T1000 (cell line): ENCODE measurements around the gene CCDC83.
A peak's percentile ranks its signal among the peaks of the same experiment; 100 is the strongest.

ENCODE experiments used
- DNase-seq: peaks from one replicate; lab custom pipeline; 2025; ENCODE audit warnings: mixed read lengths; lab: John Stamatoyannopoulos, UW

The CCDC83 gene

DNA sequence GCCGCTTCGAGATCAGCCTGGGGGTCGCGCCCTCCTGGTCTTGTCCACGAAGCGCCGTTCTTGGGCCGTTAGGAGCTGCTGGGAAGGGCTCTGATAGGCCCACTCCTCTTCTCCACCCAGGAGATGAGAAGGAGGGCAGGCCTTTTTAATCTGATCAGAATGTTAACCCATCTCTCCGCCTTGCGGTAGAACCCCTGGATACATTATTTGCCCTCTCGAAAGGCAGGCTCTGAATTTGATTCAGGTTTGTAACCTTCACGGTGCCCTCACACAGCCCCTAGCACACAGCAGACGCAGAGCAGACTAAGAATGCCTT, at the start of gene CCDC83:
TSS of gene CCDC83 (plus strand) at position 43 of the 316 bp plus-strand sequence. CDS start 9,741 bp downstream, outside the sequence.
- DNase-seq = no peak

DNA sequence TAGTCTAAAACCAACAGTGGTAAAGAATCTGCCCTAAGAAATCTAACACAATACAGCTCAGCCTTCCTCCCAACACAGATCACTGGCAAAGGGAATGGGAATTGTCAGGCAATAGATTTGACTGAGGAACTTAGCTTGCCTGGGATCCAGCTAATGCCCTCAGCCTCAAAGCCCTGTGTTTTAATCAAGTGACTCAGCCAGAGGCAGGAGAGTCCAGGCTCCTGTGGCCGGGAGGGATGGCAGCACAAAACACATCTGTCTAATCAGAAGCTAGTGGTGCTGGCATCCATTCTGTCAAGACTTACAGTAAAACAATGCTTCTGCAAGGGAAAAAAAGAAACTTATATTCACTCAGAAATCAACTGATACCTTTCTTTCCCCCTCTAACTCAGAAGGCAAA, 49.8 kb upstream of the CCDC83 start:
- DNase-seq = no peak

DNA sequence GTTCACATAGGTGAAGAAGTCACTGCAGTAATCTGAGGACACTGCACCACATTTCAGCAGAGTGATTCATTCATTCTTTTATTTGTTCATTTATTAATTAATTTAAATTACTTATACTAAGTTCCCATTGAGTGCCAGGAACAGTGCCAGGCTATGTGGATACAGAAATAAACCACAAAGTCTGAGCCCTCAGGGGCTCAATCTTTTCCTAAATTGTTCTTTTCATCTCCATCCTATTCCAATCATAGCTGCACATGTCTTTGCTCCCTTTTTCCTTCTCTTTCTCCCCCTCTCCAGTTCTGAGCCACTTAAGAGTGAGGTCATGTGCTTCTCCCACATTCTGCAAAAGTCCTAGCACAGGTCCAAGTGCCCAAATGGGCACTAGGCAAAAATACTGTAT, 49.2 kb upstream of the CCDC83 start:
- no peak for DNase-seq

- no peak for DNase-seq
Observed at GRCh38 chr11:85806876-85807275, 48.3 kb upstream of the CCDC83 start.

GRCh38 chr11:85809191-85809590, 46.0 kb upstream of the CCDC83 start:
- no peak for DNase-seq

GRCh38 chr11:85809863-85810262, 45.3 kb upstream of the CCDC83 start:
- DNase-seq = no peak

GRCh38 chr11:85810521-85810870, 44.7 kb upstream of the CCDC83 start:
- DNase-seq = no peak

- no peak for DNase-seq
Observed at GRCh38 chr11:85810871-85811611, 44.1 kb upstream of the CCDC83 start, which contains the start of gene SYTL2. Gene SYTL2, minus strand, starts transcription at chr11:85811141. Its CDS starts 53,416 bp downstream, at chr11:85757725.

- DNase-seq = no peak
Observed at GRCh38 chr11:85811624-85812023, 43.6 kb upstream of the CCDC83 start.

- DNase-seq = no peak
Observed at GRCh38 chr11:85813721-85814120, 41.5 kb upstream of the CCDC83 start.

DNA sequence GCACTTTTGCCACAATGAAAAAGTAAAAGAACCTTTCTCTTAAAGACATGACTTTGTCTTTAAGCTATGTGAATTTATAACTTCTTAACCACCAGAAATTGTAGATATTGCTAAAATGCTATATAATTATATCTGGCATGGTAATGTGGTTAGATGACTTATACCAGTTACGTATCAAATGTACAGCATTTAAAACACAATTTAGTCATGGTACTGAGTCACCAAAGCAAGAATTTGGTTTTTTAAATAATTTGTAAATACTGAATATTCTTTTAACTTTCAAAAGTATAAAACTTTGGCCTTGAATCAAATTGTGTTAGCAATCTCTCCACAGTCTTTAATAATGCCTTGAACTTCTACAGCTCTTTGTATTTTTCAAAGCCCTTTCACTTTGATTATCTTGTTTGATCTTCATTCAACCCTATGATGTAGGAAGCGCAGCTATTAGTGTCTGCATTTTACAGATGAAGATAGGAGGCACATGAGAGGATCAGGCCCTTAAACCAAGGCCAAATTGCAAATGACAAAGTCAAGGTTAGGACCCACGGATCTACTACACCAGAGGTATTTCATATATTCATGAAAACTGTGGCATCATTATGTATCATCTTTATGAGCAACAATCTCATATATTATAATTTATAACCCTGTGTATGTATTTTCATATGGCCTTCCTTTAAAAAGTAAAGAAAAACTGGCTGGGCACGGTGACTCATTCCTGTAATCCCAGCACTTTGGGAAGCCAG, 39.8 kb upstream of the CCDC83 start:
- peak; percentile 13 for DNase-seq

GRCh38 chr11:85819441-85819840, 35.7 kb upstream of the CCDC83 start:
- no peak for DNase-seq

- DNase-seq = no peak
Observed at GRCh38 chr11:85821636-85822035, 33.5 kb upstream of the CCDC83 start.

GRCh38 chr11:85822814-85823213, 32.4 kb upstream of the CCDC83 start:
- no peak for DNase-seq

DNA sequence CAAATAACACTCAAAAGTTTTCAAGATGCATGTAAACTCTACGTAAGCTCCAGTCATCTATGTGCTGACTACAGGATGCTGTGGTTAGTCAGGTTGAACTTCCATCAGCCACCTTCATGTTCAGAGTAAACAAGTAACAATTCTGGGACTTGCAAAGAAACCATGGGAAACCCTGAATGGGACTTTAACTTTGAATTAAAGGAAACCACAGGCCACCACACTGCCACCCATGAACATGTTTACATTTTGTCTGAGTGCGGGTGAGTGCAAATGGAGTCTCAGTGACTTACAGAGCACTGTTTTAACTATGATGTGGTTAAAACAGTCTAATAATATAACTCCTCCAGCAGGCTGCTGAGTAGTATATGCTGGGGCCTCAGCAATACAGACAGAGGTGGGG, 31.4 kb upstream of the CCDC83 start:
- DNase-seq = no peak

- no peak for DNase-seq
Observed at GRCh38 chr11:85825616-85826015, 29.6 kb upstream of the CCDC83 start.

GRCh38 chr11:85826116-85826855, 28.9 kb upstream of the CCDC83 start:
- no peak for DNase-seq

DNA sequence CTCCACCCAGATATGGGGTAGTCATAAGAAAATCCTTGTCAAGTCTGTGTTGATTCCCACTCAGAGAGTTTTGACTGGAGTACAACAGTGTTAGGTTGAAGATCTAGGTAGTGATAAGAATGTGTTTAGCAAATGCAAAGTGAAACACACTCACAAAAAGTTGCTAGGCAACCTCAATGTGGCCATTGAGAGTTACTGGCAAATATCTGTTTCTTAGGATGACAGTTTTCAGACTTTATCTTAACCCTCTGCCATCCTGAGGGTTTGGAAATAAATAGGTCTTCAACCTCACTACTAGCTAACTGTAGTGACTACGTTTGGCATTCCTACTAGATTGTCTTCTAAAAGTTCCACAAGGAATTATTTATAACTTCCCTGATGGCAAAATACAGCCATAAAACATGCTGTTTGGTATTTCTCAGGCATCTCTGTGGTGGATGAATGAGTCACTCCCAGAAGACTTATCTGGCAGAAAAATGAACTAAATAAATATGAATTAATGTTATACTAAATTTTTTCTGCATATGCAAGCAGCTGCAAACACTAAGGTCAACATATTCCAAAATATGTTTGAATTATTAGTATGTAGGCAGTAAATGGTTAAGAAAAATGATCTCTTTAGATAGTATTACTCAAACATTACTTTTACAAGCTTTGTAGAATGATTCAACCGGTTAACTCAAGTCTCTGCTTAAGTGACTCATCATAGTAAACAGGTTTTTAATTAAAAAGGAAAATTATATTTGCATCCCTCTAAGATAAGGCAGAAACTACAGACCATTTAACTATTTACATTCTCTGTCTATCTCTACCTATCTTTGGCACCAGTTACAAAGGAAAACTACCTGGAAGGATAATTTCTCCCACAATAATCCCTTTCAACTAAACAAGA, 27.2 kb upstream of the CCDC83 start:
- peak; percentile 15 for DNase-seq

DNA sequence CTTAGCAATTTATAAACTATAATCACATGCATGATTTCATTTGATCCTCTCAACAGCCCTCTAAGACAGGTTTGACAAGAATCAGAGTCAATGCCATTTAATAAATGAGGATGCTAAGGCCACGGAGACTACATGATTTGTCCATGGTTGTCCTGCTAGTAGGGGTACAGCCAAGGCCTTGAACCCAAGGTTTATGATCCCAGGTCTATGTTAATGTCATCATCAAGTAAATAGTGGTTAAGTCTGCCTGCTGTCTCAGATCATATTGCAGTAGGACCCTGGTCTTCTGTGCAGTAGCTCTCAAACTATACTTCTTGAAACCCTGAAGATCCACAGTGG, 26.6 kb upstream of the CCDC83 start:
- DNase-seq = no peak

GRCh38 chr11:85829172-85829571, 26.0 kb upstream of the CCDC83 start:
- no peak for DNase-seq

GRCh38 chr11:85831050-85831449, 24.1 kb upstream of the CCDC83 start:
- no peak for DNase-seq

- DNase-seq = no peak
Observed at GRCh38 chr11:85835263-85835662, 19.9 kb upstream of the CCDC83 start.
